NCI-H526 treated with DMSO at 0.1 percent for 48 hours (cell line): ENCODE data around the gene ADAMTS7.
"Not testable (repeated sequence)": the region's sequence is repeated elsewhere in the genome, so short reads cannot be mapped to it uniquely, and the experiment has no call there.

Source experiments
- DNase-seq: peaks from one replicate; lab custom pipeline; 2025; lab: John Stamatoyannopoulos, UW

ADAMTS7 gene, protein sequence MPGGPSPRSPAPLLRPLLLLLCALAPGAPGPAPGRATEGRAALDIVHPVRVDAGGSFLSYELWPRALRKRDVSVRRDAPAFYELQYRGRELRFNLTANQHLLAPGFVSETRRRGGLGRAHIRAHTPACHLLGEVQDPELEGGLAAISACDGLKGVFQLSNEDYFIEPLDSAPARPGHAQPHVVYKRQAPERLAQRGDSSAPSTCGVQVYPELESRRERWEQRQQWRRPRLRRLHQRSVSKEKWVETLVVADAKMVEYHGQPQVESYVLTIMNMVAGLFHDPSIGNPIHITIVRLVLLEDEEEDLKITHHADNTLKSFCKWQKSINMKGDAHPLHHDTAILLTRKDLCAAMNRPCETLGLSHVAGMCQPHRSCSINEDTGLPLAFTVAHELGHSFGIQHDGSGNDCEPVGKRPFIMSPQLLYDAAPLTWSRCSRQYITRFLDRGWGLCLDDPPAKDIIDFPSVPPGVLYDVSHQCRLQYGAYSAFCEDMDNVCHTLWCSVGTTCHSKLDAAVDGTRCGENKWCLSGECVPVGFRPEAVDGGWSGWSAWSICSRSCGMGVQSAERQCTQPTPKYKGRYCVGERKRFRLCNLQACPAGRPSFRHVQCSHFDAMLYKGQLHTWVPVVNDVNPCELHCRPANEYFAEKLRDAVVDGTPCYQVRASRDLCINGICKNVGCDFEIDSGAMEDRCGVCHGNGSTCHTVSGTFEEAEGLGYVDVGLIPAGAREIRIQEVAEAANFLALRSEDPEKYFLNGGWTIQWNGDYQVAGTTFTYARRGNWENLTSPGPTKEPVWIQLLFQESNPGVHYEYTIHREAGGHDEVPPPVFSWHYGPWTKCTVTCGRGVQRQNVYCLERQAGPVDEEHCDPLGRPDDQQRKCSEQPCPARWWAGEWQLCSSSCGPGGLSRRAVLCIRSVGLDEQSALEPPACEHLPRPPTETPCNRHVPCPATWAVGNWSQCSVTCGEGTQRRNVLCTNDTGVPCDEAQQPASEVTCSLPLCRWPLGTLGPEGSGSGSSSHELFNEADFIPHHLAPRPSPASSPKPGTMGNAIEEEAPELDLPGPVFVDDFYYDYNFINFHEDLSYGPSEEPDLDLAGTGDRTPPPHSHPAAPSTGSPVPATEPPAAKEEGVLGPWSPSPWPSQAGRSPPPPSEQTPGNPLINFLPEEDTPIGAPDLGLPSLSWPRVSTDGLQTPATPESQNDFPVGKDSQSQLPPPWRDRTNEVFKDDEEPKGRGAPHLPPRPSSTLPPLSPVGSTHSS (N-terminal part only)

DNA sequence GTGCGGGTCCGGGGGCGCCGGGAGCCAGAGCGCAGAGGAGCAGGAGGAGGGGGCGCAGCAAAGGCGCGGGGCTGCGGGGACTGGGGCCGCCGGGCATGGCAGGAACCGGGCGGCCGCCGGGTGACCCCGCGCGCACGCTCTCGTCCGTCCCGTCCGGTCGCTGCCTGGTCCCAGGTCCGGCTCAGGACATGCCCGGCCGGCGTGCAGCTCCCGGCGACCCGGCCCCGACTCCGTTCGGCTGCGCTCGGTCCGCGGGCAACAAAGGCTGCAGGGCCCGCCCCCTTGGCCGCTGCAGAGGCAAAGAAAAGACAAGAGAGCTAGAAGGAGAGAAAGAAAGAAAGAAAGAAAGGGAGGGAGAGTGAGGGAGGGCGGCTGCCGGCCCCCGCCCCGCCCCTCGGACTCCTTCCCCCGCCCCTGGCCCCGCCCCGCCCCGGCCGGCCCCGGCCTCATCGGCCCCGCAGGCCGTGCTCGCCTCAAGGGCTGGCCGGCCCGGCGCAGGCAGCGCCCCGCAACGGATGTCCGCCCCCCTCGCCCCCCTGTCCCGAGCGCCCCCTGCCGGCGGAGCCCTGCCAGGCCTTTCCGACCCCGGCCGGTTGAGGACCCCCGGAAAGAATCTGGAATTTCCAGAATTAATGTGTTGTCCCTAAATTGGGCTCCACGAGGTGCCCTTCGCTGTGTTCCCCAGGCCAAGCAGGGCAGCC, at the start of gene ADAMTS7:
ADAMTS7 (minus strand) TSS at position 341 of the 701 bp plus-strand sequence; CDS start at position 97, 244 bp downstream.
- no peak for DNase-seq

DNA sequence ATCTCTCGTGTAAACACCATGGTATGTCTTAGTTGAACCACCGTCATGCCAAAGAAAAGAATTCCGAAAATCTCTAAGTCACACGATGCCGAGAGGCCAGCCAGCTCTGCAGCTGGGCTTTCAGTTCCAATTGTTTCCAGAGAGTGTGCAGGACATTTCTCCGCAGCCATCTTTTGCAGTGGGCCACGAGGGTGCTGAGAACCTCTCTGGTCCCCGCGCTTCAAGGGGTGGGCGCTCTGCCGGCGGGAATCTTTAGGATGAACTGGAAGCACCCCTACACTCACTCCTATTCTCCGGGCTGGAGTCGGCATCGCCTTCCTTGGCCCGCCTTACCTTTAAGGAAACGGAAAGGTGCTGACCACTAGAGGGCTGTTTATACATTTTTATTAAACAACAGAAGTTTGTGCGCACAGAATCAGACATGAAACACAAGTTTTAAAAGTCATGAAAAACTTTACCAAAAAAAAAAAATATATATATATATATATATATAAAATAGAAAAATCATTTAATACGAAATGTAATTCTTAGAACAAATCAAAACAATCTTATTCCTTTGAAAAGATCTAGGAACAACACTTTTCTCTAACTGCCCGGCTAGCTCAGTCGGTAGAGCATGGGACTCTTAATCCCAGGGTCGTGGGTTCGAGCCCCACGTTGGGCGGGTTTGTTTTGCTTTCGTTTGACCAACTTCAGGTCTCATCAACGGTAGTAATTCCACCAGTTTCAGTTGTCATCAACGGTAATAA, 48.9 kb upstream of the ADAMTS7 start:
- peak; percentile 81 for DNase-seq

DNA sequence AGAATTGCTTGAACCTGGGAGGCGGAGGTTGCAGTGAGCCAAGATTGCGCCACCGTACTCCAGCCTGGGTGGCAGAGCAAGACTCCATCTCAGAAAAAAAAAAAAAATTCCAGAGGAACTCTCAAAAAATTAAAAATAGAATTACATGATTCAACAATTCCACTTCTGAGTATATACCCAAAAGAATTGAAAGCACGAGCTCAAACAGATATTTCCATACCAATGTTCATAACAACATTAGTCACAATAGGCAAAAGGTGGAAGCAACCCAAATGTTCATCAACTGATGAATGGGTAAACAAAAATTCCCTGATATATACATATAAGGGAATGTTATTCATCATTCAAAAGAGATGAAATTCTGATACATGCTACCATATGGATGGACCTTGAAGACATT, 44.5 kb upstream of the ADAMTS7 start:
- DNase-seq = no peak

DNA sequence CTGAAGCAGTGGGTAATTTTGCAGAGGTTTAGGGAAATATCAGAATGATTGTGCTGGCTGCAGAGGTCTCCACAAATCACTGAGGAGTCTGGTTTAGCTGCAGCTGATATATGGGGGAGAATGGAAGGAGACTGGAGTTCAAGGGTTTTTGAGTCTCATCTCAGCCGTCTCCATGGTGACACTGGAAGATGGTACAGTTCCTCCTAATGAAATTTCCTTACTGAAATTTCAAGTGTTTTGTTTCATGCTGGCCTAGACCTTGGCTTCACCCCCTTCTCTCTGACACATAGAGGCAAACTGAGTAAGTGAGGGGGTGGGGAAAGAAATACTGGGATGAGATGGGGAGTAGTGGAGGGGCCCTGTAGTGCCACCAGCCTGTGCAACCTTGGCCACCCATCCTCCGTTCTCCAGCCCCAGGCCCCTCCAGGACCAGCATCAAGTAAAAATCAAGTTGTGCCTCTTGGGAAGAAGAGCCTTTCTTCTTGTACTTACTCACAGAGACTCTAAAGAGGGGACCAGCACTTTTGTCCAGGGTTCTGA, 43.6 kb upstream of the ADAMTS7 start:
- no peak for DNase-seq

DNA sequence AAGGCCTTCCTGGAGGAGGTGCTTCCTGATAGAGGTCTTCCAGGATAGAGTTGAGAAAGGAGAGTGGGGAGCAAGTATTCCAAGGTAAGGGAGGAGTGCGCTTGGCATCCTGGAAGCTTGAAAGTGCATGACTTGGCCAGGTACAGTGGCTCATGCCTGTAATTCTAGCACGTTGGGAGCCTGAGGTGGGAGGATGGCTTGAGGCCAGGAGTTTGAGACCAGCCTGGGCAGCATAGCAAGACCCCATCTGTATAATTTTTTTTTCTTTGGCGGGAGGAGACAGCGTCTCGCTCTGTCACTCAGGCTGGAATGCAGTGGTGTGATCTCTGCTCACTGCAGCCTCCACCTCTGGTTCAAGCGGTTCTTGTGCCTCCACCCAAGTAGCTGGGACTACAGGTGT, 42.2 kb upstream of the ADAMTS7 start:
- no peak for DNase-seq

DNA sequence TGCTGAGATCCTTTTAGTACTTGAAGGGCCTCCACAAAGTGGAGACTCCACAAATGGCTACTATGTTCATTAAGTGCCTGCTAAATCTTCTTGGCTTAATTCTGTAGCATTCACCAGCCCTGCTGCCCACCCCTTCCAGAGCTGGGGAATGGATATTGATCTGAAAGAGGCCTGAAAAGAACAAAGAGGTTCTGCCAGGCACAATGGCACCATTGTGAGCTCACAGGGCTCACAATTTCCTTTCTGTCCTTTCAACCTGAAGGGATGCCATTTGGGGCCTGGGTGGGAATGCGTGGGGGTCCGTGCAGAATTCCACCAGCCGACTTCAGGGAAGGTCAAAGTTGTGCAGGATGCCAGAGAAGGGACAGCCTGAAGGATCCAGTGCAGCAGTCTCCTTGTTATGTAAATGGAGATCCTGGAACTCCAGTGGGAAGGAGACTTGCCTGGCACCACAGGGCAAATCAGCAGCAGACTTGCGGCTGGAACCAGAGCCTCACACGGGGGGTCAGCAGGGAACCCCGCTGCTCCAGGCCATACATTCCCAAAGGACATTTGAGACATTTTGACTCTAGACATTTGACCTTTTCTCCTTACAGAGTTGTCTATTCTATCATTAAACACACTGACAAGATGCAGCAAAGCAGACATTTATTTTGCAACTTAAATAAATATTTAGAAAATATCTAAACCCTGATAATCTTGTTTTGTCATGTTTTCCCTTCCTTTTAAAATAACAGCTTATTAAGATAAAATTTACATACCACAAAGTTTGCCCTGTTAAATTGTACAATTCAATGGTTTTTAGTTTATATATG, 39.9 kb upstream of the ADAMTS7 start:
- no peak for DNase-seq

DNA sequence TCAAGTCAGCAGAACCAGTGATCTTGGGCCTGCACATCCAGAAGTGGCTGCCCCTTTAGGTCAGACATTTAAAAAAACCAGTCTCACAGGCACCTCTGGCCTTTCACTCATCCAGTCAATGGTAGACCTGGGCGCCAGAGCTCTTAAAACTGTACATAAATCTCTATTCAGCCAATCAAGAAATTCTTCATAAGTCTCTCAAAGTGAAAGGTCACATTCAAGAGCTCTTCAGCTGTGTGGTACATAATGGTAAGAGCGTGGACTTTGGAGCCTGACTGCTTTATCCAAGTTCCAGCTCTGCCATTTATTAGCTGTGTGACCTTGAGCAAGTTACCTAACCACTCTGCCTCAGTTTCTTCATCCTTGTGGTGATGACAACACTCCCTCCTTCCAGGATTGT, 39.1 kb upstream of the ADAMTS7 start:
- DNase-seq = no peak

DNA sequence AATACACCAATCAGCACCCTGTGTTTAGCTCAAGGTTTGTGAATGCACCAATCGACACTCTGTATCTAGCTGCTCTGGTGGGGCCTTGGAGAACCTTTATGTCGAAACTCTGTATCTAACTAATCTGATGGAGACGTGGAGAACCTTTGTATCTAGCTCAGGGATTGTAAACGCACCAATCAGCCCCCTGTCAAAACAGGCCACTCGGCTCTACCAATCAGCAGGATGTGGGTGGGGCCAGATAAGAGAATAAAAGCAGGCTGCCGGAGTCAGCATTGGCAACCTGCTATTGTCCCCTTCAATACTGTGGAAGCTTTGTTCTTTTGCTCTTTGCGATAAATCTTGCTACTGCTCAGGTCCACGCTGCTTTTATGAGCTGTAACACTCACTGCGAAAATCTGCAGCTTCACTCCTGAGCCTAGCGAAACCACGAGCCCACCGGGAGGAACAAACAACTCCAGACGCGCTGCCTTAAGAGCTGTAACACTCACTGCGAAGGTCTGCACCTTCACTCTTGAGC, 36.2 kb upstream of the ADAMTS7 start:
- DNase-seq = not testable (repeated sequence)

DNA sequence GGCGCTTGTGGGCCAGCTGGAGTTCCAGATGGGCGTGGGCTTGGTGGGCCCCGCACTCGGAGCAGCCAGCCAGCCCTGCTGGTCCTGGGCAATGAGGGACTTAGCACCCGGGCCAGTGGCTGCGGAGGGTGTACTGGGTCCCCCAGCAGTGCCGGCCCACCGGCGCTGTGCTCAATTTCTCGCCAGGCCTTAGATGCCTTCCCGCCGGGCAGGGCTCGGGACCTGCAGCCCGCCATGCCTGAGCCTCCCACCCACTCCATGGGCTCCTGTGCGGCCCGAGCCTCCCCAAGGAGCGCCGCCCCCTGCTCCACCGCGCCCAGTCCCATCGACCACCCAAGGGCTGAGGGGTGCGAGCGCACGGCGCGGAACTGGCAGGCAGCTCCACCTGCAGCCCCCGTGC, 35.6 kb upstream of the ADAMTS7 start:
- not testable (repeated sequence) for DNase-seq

DNA sequence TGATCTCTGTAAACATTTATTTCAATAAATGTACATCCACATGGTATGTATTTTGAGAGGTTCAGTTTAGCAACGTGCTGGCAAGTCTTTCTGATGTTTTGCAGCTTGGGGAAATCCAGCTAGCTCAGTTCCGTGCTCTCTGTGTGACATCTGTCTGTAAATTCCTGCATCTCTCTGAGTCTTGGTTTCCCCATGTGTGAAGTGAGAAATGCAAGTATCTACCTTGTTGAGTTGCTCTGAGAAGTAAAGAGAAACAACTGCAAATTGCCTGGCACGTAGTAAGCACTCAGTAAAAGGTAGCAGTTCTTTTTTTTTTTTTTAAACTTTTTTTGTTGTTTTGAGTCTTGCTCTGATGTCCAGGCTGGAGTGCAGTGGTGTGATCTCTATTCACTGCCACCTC, 31.3 kb upstream of the ADAMTS7 start:
- DNase-seq = no peak

DNA sequence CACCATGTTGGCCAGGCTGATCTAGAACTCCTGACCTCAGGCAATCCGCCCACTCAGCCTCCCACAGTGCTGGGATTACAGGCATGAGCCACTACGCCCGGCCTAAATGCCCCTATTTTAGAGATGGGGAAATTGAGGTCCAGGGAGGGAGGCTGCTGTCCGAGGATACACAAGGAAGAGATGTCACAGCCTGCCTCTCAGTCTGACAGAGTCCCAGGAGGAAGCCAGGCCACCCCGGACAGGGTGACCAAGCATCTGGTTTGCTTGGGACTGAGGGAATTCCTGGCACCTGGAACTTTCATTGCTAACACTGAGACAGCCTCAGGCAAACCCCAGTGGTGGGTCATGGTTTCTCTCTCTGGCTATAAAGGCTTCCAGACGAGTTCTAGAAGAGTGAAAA, 30.6 kb upstream of the ADAMTS7 start:
- no peak for DNase-seq

DNA sequence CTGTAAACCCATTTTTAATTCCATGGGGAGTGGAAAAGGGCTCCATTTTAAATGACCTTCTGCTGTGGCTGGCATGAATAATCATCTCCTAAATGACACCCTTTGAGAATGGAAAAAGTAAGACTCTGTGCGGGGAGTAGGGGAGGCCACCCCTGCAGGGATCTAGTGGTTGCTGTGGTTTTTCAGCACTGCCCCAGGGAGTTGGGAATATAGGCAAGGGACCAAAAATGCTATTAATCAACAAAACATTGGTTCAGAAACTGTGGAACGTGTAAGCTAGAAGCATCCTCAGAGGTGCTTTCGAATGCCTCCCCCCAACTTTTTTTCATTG, 30.1 kb upstream of the ADAMTS7 start:
- no peak for DNase-seq

DNA sequence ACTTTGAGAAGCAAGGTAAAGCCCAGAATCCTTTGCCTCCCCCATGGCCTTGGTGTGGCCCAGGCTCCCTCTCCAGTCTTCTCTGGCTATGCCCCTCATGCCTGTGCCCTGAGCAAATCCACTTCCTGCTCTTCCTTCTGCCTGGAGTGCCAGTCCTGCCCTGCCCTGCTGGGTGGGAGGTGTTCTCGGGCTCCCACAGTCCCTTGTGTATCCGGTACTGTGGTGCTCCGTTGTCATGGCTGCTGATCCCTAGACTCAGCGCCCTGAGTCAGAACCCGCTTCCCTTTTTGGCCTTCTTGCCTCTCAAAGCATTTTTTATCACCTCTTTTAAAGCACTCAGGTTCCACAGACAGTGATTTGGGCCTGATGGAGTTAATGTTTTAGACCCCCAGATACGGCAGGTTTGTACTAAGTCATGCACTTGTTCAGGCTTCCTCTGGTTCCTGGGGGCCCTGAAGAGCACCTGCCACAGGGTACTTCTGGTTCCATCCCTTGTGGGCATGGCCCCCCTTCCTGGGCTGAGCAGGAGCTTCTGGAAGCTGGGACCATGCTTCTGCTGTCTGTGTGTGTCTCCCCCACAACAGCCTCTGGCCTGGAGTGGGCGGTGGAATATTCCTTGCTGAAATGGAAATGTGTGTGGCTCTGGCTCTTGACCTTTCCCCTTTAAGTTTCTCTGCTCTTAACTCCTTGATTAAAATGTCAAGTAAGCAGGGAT, 29.6 kb upstream of the ADAMTS7 start:
- DNase-seq = no peak

DNA sequence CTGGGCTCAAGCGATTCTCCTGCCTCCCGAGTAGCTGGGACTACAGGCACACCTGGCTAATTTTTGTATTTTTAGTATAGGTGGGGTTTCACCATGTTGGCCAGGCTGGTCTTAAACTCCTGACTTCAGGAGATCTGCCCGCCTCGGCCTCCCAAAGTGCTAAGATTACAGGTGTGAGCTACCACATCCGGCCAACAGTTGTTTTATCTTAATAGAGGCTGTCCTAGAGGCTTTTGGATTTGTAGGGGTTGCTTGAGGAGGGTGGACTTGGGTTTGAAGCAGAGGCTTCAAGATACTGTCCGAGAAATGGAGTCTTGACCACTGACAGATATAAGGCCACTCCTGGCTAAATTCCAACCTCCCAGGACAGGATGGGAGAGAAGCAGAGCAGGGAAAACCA, 27.9 kb upstream of the ADAMTS7 start:
- DNase-seq = not testable (repeated sequence)

DNA sequence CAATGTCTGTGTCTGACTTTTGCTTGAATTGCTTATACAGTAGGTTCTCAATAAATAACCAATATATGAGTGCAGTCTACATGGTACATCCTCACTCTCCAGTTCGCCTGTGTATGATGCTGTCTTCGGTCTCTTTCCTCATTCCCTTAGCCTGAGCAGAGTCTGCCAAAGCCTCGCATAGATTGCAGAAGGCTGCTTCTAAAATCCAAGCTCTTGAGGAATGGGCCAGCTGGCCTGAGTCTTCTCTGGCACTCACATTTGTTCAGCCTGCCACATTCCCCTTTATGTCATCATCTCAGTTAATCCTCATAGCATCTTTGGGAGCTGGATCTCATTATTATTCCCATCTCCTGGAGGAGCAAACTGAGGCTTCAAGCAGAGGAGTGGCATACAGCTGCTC, 27.2 kb upstream of the ADAMTS7 start:
- DNase-seq = no peak

DNA sequence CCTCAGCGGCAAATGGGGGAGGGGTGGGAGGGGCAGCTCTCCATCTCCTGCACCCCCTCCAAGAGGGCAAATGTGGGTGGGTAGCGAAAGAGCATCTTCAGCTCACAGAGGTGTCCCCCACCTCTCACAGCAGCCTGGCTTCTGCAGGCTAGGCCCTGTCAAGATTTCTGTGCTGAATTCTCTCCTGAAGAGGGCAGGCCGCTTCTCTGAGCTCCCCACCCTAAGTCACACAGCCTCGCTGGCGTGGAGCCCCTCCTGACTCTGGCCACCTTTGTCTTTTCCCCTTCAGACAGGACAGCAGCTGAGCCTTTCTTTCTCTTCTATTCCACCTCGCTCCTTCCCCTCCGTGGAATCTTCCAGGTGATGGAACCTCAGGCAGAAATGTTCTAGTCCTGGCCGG, 26.3 kb upstream of the ADAMTS7 start:
- DNase-seq = no peak

DNA sequence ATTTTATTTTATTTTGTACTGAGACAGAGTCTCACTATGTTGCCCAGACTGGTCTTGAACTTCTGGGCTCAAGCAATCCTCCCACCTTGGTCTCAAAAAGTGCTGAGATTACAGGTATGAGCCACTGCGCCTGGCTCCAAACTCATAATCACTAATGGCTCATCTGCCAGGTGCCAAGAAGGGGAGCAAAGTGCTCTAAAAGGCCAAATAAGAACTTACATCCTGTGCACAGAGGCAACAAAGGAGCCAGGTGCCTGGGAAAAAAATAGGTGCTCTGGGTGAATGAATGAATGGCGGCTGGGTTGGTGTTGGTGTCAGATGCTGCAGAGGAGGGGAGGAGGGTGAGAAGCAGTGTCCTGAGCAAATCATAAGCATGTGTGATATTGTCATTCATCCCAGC, 25.9 kb upstream of the ADAMTS7 start:
- DNase-seq = no peak

DNA sequence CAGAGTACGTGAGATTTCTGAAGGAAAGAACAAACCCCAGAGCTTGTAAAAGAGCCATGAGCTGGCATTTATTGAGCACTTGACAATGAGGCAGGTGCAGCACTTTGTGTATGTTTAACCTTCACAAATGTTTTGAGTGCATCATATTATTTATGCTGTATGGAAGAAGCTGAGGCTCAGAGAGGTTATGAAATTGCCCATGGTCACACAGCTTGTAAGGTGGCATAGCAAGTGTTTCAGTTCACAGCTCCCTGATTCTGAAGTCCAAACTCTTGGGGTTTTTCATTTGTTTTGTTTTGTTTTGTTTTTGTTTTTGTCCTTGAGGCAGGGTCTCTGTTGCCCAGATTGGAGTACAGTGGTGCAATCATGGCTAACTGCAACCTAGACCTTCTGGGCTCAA, 25.1 kb upstream of the ADAMTS7 start:
- DNase-seq = no peak
